Measurements from ENCODE around the gene SNX24. TPM values are rescaled to one million over a fixed set of nuclear protein-coding genes. Genes with fewer than 3 reads are reported as not detected.
"Not testable (repeated sequence)": the region's sequence is repeated elsewhere in the genome, so short reads cannot be mapped to it uniquely, and the experiment has no call there.

SNX24 gene
- total RNA-seq, 4 donors from 2014 or later, result 13.3 to 21.5 (median 17.9) TPM

DNA sequence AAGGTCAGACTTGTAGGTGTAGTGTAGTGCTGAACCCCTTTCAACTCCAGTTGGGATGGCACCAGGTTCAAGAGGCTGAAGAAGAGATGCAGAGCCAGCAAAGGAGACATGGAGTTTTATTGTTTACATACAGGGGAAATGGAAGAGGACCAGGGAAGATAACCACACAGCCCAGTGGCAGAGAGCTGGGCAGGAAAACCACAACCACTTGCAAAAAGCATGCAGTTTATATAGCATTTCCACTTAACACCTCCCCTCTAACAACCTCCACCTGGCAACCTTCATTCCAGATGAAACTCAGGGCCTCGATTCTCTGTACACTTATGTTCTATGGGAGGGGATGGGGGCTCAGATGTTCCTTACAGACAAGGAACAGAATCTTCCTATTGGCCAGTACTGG, 56.9 kb downstream of the SNX24 start:
- ATAC-seq (ENCODE audit: low FRiP score) (no peak), DNase-seq (ENCODE audit: low spot score) (no peak)
- TF ChIP-seq, protein P1, sequence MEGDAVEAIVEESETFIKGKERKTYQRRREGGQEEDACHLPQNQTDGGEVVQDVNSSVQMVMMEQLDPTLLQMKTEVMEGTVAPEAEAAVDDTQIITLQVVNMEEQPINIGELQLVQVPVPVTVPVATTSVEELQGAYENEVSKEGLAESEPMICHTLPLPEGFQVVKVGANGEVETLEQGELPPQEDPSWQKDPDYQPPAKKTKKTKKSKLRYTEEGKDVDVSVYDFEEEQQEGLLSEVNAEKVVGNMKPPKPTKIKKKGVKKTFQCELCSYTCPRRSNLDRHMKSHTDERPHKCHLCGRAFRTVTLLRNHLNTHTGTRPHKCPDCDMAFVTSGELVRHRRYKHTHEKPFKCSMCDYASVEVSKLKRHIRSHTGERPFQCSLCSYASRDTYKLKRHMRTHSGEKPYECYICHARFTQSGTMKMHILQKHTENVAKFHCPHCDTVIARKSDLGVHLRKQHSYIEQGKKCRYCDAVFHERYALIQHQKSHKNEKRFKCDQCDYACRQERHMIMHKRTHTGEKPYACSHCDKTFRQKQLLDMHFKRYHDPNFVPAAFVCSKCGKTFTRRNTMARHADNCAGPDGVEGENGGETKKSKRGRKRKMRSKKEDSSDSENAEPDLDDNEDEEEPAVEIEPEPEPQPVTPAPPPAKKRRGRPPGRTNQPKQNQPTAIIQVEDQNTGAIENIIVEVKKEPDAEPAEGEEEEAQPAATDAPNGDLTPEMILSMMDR (IDR thresholded peaks at IDR 0.05), result no peak

DNA sequence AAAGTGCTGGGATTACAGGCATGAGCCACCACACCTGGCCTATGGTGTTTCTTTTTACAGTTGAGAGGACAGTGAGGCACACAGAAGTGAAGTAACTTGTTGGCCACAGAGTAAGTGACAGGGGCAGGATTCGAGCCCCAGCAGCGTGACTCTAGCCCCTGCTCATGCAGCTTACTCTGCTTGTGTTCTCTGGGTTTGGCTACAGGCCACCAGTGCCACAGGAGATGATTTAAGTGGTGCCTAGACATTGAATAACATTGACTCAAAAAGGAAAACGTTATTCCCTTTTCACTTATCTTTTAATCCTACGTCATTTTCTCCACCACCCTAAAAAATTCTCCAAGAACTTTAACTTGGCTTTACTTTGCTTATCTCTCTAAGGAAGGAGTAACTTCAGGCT, 61.4 kb downstream of the SNX24 start:
- TF ChIP-seq, protein P1 (IDR thresholded peaks at IDR 0.05), result no peak
- ATAC-seq (ENCODE audit: low FRiP score), result peak; percentile 77

DNA sequence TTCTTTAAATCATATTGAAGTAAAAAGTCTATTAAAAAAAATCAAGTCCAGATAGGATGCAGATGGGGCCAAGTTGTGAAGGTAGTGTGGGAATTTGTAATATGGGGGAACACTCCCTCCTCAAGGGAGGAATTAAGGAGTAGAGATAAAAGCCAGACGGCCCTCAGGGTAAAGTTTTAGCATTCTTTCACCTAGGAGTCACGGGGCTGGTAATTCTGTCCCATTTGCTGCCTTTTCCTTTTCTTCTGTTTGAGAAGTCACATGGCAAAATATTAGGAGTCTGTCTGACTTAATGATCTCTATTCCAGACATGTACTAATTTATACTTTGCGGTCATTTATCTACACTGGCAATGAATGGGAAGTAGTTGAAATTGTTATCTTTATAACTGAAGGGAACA, 61.9 kb downstream of the SNX24 start:
- no peak for DNase-seq (ENCODE audit: low spot score)
- ATAC-seq (ENCODE audit: low FRiP score), result peak; percentile 87
- TF ChIP-seq, protein P1 (IDR thresholded peaks at IDR 0.05), result no peak

More for the DNA sequence above, 61.4 kb downstream of the SNX24 start:
- DNase-seq (ENCODE audit: low spot score), result no peak

DNA sequence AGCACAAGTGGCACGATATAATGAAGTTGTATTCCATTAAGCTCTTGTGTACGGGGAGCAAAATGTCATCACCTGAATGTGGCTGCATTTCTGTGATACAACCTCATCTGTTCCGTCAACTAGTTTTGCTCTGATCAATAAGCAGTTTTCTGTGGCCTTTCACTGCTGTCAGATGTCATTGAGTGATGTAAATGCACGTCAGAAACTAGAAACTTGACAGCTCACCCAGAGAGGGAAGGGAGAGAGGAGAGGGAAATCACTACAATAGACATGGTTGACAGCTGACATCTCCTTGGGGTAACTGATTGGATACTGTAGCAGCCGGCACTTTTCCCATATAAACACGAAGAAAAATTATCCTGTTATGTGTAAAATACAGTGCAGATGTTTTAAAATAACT, 62.7 kb downstream of the SNX24 start:
- TF ChIP-seq, protein P1 (IDR thresholded peaks at IDR 0.05), result no peak
- DNase-seq (ENCODE audit: low spot score) (no peak), ATAC-seq (ENCODE audit: low FRiP score) (no peak)

DNA sequence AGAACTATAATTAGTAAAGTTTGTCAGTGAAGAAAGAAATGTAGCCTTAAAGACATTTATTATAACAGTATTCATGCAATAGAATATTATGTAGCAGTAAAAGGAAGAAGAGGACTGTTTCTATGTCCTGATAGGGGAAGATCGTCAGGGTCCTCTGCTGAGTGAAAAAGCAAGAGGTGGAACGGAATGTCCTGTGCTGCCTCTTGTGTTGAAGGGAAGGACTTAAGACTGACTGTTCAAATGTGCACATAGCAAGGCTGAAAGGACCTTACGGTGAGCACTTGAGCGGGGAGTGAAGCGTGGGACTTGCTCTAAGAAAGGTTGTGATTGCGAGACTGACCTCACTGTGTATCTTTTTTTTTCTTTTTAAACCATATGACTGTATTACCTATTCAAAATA, 63.2 kb downstream of the SNX24 start:
- DNase-seq (ENCODE audit: low spot score), result no peak
- TF ChIP-seq, protein P1 (IDR thresholded peaks at IDR 0.05), result no peak
- ATAC-seq (ENCODE audit: low FRiP score), result no peak

DNA sequence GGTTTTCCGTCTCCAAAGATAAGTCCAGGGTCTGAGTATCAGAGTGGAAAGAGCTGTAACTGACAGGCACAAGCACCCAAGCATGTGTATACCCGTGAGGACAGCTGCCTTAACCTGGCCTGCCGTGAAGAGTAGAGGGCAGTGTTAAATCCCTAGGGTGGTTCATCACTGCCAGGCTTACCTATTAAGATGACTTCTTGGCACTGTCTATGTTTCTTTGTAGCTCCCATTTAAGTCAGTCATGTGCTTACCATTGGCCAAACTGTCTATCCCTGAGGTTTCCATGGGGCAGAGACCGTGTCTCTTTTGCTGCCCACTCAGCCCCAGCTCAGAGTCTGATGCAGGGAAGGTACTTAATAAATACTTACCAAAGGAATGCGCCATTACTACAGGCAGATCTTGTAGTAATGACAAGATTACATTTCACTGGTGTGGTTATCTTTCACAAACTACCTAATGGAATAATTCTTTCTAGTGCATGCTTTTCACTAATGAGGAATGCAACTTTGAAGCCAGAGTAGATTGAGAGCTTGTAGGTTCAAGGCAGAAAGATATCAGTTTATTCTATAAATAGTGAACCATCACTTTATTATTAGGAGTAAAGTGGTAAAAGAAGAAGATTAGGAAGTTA, 64.2 kb downstream of the SNX24 start:
- TF ChIP-seq, protein P1 (IDR thresholded peaks at IDR 0.05), result no peak
- DNase-seq (ENCODE audit: low spot score), result no peak
- no peak for ATAC-seq (ENCODE audit: low FRiP score)

DNA sequence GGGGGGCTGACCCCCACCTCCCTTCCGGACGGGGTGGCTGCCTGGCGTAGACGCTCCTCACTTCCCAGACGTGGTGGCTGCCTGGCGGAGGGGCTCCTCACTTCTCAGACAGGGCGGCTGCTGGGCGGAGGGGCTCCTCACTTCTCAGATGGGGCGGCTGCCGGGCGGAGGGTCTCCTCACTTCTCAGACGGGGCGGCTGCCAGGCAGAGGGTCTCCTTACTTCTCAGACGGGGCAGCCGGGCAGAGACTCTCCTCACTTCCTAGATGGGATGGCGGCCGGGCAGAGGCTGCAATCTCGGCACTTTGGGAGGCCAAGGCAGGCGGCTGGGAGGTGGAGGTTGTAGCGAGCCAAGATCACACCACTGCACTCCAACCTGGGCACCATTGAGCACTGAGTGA, 68.0 kb downstream of the SNX24 start:
- ATAC-seq (ENCODE audit: low FRiP score); DNase-seq (ENCODE audit: low spot score): not testable (repeated sequence)

All from omental fat pad (tissue), 4 donors.